ENCODE measurements around the gene RFX7.
A peak's percentile ranks its signal among the peaks of the same experiment; 100 is the strongest.

RFX7 gene

DNA sequence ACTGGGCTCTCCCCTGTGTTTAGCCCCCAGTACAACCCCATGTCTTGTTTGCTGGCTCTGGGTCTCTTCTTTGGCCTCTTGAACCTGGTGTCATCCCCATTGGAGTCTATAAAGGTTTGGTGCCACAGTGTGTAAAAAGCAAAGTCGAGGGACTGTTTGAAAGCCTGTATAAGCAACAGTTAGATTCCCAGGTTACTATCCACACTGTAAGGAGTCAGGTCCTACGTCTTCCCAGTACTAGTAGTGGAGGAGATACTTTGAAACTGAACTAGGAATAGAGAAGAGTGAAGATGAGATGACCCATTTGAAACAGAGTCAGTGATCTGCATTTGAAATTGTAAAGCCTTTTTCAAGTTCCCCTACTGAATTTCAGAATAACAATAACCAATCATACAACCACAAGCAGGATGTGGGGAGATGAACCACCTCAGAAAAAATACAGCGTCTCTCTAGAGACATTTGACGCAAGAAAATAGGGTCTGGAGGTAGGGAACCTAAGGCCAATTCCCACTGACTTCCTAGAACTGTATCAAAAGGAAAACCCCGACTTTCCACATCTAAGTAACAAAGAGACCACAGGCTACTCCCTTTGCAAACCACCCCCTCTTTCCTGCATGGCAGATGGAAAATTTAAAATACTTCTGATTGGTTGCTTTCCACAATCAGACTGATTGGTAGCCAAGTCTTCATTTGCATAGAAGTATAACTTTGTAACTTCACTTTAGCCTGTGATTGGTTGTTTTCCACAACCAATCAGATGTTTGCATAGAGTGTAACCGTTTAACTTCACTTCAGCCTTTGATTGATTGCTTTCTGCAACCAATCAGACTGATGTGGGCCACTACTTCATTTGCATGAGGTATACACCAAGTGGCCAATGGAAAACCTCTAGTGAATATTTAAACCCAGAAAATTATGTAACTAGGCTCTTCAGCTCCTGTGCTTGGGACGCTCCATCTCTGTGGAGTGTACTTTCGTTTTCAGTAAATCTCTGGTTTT is 200.4 kb downstream of the RFX7 start:
- DNase-seq = peak; percentile 43

DNA sequence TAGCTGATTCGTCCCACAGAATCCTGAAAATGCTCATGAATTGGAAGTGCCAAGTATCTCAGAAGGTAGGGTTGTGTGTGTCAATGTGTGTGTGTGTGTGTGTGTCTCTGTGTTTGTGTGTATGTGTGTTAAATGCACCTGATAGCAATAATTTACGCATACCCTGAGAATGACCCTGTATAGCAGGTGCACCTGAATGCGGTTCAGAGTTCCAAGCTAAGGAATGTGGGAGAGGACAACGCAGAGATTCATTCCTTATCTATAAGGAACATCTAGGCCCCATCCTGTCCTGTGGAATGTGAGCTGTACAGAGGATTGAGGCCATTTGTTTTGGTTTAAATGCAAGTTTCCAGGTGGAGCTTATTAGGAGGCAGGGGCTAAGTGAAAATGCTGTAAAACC is 201.2 kb downstream of the RFX7 start:
- no peak for DNase-seq

DNA sequence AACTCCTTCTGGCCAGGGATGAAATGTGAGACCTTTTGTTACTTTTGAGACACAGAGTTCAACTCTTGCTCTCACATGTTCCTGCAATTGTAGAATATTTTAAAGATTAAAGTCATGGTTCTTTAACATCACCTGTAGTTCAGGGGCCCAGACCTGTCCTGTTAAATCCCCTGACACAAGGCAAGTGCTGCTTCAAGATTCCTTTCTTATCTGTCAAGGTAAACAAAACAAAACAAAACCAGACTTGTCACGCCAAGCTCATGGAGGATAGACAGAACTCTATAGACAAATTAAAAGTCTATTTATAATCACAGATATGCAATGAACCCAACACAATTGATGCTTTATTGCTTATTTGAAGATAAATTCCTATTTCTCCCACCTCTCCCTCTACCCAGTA is 201.6 kb downstream of the RFX7 start:
- no peak for DNase-seq

DNA sequence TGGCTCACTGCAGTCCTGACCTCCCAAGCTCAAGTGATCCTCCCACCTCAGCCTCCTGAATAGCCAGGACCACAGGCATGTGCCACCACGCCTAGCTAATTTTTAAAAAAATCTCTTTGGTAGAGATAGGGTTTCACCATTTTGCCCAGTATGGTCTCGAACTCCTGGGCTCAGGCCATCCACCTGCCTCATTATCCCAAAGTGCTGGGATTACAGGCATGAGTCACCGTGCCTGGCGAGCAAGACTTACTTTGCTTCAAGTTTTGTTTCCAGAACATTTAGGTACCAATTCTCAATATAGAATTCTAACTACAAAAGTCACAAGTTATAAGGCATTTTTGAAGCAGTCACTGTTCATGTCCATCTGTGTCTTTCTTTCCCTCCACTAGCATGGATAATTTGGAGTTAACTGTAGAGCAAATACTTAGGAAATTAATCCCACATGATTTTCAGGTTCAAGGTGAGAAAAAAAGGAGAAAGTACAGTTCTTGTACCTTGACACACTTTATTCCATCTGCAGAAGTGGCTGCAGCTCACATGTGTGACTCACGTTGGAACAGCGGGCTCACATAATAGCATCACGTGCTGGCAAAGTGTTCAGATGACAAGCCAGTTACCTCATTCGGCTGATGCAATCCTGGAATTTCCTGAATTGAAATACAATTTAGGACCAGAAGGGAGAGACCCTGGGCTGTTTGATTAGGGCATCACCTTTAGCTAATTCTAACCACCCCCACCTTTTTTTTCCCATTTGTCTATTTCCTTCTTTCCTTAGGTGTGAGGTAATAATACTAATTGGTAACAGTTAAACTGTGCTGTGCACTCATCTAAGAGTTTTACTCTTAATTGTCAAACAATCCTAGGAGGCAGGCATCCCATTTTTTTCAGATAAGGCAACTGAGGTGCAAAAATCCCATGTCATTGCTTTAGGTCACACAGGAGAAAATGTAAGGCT is 203.3 kb downstream of the RFX7 start:
- DNase-seq = peak; percentile 44

DNA sequence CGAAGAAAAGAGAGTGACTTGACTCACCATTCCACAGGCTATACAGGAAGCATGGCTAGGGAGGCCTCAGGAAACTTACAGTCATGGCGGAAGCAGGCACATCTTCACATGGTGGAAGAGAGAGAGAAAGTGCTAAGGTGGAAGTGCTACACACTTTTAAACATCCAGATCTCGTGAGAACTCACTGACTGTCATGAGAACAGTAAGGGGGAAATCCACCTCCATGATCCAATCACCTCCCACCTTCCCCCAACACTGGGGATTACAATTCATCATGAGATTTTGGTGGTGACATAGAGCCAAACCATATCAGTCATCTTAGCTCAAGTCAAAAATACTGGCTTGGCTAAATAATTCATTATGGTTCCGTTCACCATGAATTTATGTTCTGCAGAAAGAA is 205.0 kb downstream of the RFX7 start:
- DNase-seq = no peak

DNA sequence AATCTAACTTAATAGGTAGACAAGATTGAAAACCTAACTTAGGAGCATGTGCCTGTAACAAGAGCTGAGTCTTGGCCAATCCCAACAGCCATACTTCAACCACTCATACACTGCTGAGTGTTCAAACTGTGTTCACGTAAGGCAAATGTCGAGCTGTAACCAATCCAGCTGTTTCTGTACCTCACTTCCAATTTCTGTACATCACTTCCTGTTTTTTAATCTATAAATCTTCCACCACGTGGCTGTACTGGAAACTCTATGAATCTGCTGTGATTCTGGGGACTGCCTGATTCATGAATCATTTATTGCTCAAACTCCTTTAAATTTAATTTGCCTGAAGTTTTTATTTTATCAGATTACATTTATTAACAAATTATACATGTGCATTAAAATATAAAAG is 205.7 kb downstream of the RFX7 start:
- DNase-seq = peak; percentile 30
